Activated CD8-positive, alpha-beta memory T cell treated with anti-CD3 and anti-CD28 coated beads for 24 hours (primary cell): Measurements from ENCODE around the gene CIT.
"Not testable (repeated sequence)": the region's sequence is repeated elsewhere in the genome, so short reads cannot be mapped to it uniquely, and the experiment has no call there.

Source experiments
- DNase-seq: peaks from one replicate; pipeline ENCODE4 v3.0.0-alpha.2; 2020

Gene CIT

GRCh38 chr12:119672194-119672593 is 204.9 kb downstream of the CIT start:
- no peak for DNase-seq

GRCh38 chr12:119671070-119671469 is 206.1 kb downstream of the CIT start:
- no peak for DNase-seq

GRCh38 chr12:119669744-119670472 is 207.2 kb downstream of the CIT start:
- DNase-seq: no peak

- DNase-seq: no peak
These were observed 208.7 kb downstream of the CIT start for GRCh38 chr12:119668324-119668841.

GRCh38 chr12:119667577-119668323 is 209.4 kb downstream of the CIT start, which contains the start of gene PRKAB1:
TSS of gene PRKAB1 (plus strand) at chr12:119668133. CDS start at chr12:119668245, 112 bp downstream.
- DNase-seq: peak; percentile 96

- no peak for DNase-seq
These were observed 210.1 kb downstream of the CIT start for GRCh38 chr12:119666900-119667576.

- DNase-seq: no peak
These were observed 210.8 kb downstream of the CIT start for GRCh38 chr12:119666226-119666795.

- DNase-seq: no peak
These were observed 211.8 kb downstream of the CIT start for GRCh38 chr12:119665164-119665929.

GRCh38 chr12:119664642-119665041 is 212.5 kb downstream of the CIT start:
- DNase-seq: no peak

- no peak for DNase-seq
These were observed 215.2 kb downstream of the CIT start for GRCh38 chr12:119661882-119662281.

GRCh38 chr12:119660076-119660475 is 217.0 kb downstream of the CIT start:
- DNase-seq: no peak

GRCh38 chr12:119659289-119659897 is 217.7 kb downstream of the CIT start:
- no peak for DNase-seq

- not testable (repeated sequence) for DNase-seq
These were observed 219.0 kb downstream of the CIT start for GRCh38 chr12:119658166-119658565.

GRCh38 chr12:119657001-119657400 is 220.1 kb downstream of the CIT start:
- DNase-seq: not testable (repeated sequence)

- DNase-seq: no peak
These were observed 224.5 kb downstream of the CIT start for GRCh38 chr12:119652665-119653064.

GRCh38 chr12:119649202-119649808 is 227.8 kb downstream of the CIT start:
- DNase-seq: no peak

GRCh38 chr12:119645535-119646059 is 231.5 kb downstream of the CIT start:
- no peak for DNase-seq

GRCh38 chr12:119644930-119645329 is 232.2 kb downstream of the CIT start:
- DNase-seq: no peak

GRCh38 chr12:119642986-119643385 is 234.1 kb downstream of the CIT start:
- no peak for DNase-seq
